ENCODE data around the gene PCDH12.

GRCh38 chr5:141989720-141990119 lies 31.7 kb upstream of the PCDH12 start:
- TF ChIP-seq, protein P1, sequence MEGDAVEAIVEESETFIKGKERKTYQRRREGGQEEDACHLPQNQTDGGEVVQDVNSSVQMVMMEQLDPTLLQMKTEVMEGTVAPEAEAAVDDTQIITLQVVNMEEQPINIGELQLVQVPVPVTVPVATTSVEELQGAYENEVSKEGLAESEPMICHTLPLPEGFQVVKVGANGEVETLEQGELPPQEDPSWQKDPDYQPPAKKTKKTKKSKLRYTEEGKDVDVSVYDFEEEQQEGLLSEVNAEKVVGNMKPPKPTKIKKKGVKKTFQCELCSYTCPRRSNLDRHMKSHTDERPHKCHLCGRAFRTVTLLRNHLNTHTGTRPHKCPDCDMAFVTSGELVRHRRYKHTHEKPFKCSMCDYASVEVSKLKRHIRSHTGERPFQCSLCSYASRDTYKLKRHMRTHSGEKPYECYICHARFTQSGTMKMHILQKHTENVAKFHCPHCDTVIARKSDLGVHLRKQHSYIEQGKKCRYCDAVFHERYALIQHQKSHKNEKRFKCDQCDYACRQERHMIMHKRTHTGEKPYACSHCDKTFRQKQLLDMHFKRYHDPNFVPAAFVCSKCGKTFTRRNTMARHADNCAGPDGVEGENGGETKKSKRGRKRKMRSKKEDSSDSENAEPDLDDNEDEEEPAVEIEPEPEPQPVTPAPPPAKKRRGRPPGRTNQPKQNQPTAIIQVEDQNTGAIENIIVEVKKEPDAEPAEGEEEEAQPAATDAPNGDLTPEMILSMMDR (IDR thresholded peaks at IDR 0.05) = no peak
- no peak for TF ChIP-seq POLR2A (IDR thresholded peaks at IDR 0.05)

Measured in body of pancreas (tissue), 4 donors.